ENCODE data around the gene KIRREL1. TPM values are rescaled to one million over a fixed set of nuclear protein-coding genes. Genes with fewer than 3 reads are reported as not detected.

Gene KIRREL1
- total and polyA plus RNA-seq, 2 of the 13 experiments (the other 11 are each of a cell fraction or from before 2014, with no cell fraction given): 0.02 to 0.03 TPM

- Histone ChIP-seq H3K9me3 (ENCODE audit: low read length) (no peaks in the 10 kb centered on the region), H3K4me1 (ENCODE audit: insufficient read depth, low read length) (no peaks in the 10 kb centered on the region), H3K79me2 (ENCODE audit: insufficient read depth, low read length) (no peaks in the 10 kb centered on the region), H3K4me3 (replicated peaks in 1 of 3; ENCODE audit: insufficient read depth in 1 of 3, low read depth in 2 of 3, low read length in 3 of 3) (no peak overlapping the region), H3K9ac (ENCODE audit: insufficient read depth, low read depth, low read length) (no peak overlapping the region), H3K27ac (ENCODE audit: extremely low read length, insufficient read depth, low read length) (no peak overlapping the region), H4K20me1 (ENCODE audit: insufficient read depth, low read length) (no peaks in the 10 kb centered on the region), H3K27me3 (ENCODE audit: control insufficient read depth in 1 of 2, insufficient read depth in 2 of 2, low read length in 2 of 2) (no peaks in the 10 kb centered on the region), H2AFZ (ENCODE audit: low read length) (no peak overlapping the region), H3K4me2 (ENCODE audit: low read depth, low read length) (no peak overlapping the region), H3K36me3 (replicated peaks in 1 of 2; ENCODE audit: control insufficient read depth in 1 of 2, insufficient read depth in 2 of 2, low read length in 2 of 2) (no peaks in the 10 kb centered on the region)
- TF ChIP-seq NFE2L1 (CRISPR knock-in tag; IDR thresholded peaks at IDR 0.05; ENCODE audit: borderline replicate concordance) (no peak), JDP2 (CRISPR knock-in tag; IDR thresholded peaks at IDR 0.05; ENCODE audit: borderline replicate concordance) (no peak), JARID2 (CRISPR knock-in tag; IDR thresholded peaks at IDR 0.05; ENCODE audit: insufficient replicate concordance) (no peak), TP53 (CRISPR knock-in tag; conservative IDR thresholded peaks at IDR 0.05) (no peak), FOXC1 (CRISPR knock-in tag; IDR thresholded peaks at IDR 0.05; ENCODE audit: borderline replicate concordance) (no peak), ZNF660 (CRISPR knock-in tag; IDR thresholded peaks at IDR 0.05; ENCODE audit: borderline replicate concordance, low read depth) (no peak), ZFP90 (CRISPR knock-in tag; IDR thresholded peaks at IDR 0.05; ENCODE audit: borderline replicate concordance) (no peak), ETV5 (CRISPR knock-in tag; IDR thresholded peaks at IDR 0.05; ENCODE audit: borderline replicate concordance) (no peak), TRIM24 (CRISPR knock-in tag; IDR thresholded peaks at IDR 0.05) (no peak), ZNF703 (CRISPR knock-in tag; IDR thresholded peaks at IDR 0.05; ENCODE audit: borderline replicate concordance) (no peak), ZNF451 (CRISPR knock-in tag; IDR thresholded peaks at IDR 0.05) (no peak), ELF4 (CRISPR knock-in tag; IDR thresholded peaks at IDR 0.05; ENCODE audit: borderline replicate concordance) (no peak), ZZZ3 (CRISPR knock-in tag; IDR thresholded peaks at IDR 0.05; ENCODE audit: borderline replicate concordance) (no peak), POLR2AphosphoS2 (IDR thresholded peaks at IDR 0.05; ENCODE audit: low read depth, low read length) (no peak)
- TF ChIP-seq, protein P1, sequence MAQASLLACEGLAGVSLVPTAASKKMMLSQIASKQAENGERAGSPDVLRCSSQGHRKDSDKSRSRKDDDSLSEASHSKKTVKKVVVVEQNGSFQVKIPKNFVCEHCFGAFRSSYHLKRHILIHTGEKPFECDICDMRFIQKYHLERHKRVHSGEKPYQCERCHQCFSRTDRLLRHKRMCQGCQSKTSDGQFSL (CRISPR knock-in tag; IDR thresholded peaks at IDR 0.05): no peak
- TF ChIP-seq, protein P2, sequence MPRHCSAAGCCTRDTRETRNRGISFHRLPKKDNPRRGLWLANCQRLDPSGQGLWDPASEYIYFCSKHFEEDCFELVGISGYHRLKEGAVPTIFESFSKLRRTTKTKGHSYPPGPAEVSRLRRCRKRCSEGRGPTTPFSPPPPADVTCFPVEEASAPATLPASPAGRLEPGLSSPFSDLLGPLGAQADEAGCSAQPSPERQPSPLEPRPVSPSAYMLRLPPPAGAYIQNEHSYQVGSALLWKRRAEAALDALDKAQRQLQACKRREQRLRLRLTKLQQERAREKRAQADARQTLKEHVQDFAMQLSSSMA (CRISPR knock-in tag; IDR thresholded peaks at IDR 0.05): no peak
- DNase-seq (ENCODE audit: low spot score): no peak
- CTCF ChIA-PET (ENCODE audit: low intra/inter-chr PET ratio, low total read pairs): no interaction called here
- no TSS peak for BruUV-seq (replicated peaks)
- FAIRE-seq: no peak
- intact Hi-C loops (cut with micrococcal nuclease; ENCODE audit: unreplicated experiment): no loop called here
- in situ Hi-C loops (cut with HindIII; ENCODE audit: extremely low pct_ligation_motif_present, low pct_unique_long_range_greater_than_20kb): loop anchor here (10.0 kb wide), 1 partner anchor 74 kb away; no protein-coding TSS in a partner anchor
- POLR2A ChIA-PET: no interaction called here
- no peak for ATAC-seq
Measured at GRCh38 chr1:157949074-157949354, 44.4 kb upstream of the KIRREL1 start.

Data from HepG2 (cell line).